Stimulated activated naive CD8-positive, alpha-beta T cell treated with anti-CD3 and anti-CD28 coated beads, Interleukin-15, amount 100 ng/mL, for 72 hours (primary cell): Measurements from ENCODE around the gene BTBD16.

Experiments used
- ATAC-seq: fragments of 150-1000 bp; cut with Tn5 transposase; 2 replicates; pipeline ENCODE4 v1.10.0; 2021; ENCODE audit warnings: mild to moderate bottlenecking, moderate library complexity
- DNase-seq, 2 donors: peaks; one replicate each; pipeline ENCODE4 v3.0.0; 2021 to 2022
- H3K27ac Mint-ChIP-seq, 2 donors: one replicate each; pipeline ENCODE4 v1.8.0; 2022; ENCODE audit warnings: mild to moderate bottlenecking in 2 of 2, mixed read lengths in 2 of 2, moderate library complexity in 2 of 2
- H3K27me3 Mint-ChIP-seq: one replicate; pipeline ENCODE4 v1.8.0; 2022; ENCODE audit warnings: mixed read lengths
- H3K4me1 Mint-ChIP-seq: one replicate; pipeline ENCODE4 v1.8.0; 2022; ENCODE audit warnings: mild to moderate bottlenecking, mixed read lengths
- H3K4me3 Mint-ChIP-seq, 2 donors: one replicate each; pipeline ENCODE4 v1.8.0; 2022; ENCODE audit warnings: mild to moderate bottlenecking in 2 of 2, mixed read lengths in 2 of 2, moderate library complexity in 1 of 2
- H3K9me3 Mint-ChIP-seq, 2 donors: one replicate each; pipeline ENCODE4 v1.8.0; 2022; ENCODE audit warnings: mixed read lengths in 2 of 2

The BTBD16 gene

DNA sequence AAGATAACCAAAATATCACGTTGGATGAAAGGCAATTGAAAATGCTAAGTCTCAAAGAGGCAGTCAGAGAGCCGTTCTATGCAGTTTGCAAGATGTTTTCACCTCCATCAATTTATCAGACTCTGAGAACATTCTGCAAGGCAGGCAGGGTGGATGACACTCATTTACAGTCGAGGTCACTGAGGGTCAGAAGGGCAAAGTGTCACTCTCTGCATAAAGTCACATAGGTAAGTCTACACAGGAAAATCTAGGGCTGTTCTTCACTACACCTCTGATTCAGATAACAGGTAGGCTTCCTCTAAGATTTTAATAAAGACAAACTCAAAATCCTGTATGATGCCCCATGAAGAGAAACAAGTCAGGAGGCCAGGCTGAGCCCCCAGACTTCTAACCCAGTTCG lies 102.0 kb downstream of the BTBD16 start:
- ATAC-seq (no peak), DNase-seq (no peak)
- Mint-ChIP-seq H3K27ac (no peak overlapping the region), H3K4me1 (peaks cover 37% of the 10 kb centered on the region), H3K27me3 (peaks cover 30% of the 10 kb centered on the region), H3K4me3 (peak overlapping the region; percentile 15 to 86), H3K9me3 (no peaks in the 10 kb centered on the region)

DNA sequence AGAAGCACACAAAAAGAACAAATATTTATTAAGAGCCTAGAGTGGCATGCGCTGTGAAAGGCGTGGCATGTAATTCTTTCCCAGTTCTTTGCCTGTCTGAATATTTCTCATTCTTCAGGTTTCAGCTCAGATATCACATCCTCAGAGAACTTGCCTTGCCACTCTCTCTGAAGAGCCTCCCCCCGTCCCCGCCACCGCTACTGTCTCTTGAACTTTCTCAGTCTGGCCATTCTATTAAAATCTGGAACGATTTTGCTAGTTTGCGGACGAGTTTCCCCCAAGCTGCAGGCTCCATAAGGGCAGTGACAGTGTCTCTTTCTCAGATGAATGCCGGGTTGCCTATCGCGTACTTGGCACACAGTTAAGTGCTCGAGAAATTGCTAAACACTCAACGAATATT lies 102.6 kb downstream of the BTBD16 start:
- H3K4me1 Mint-ChIP-seq, result peaks cover 40% of the 10 kb centered on the region

DNA sequence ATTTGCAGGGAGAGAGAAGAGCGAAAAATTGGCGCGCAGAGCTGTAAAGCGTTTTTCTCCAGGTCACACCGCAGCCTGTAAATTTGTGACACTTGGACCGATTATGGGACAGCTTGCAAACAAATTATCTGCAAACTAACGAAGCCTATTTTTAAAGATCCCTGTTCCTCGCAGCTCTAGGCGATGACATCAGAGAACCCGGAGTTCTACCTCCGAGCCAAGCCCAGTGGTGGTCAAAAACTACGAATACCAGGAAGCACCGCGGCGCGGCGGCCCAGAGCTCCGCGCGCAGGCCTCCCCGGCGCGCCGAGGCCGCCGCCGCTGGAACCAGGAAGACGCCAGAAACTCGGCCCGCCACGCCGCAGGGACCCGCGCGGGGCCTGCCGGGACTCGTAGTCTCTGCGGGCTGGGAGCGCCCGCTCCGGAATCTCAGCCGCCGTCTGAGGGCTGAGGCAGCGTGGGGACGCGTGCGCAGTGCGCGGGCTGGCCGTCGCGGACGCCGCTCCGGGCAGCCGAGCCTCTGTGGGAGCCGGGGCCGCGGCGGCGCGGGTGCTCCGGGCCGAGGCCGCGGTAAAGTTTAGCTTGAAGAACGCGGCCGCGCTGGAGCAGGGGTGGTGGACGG lies 103.3 kb downstream of the BTBD16 start, which contains the start of gene PLEKHA1:
PLEKHA1 (plus strand) TSS at position 472 of the 622 bp plus-strand sequence. CDS start 18,493 bp downstream, outside the sequence.
- DNase-seq, result peak; percentile 95
- peak within 1 kb of the TSS; percentile 96 to 98 for H3K4me3 Mint-ChIP-seq
- H3K9me3 Mint-ChIP-seq, result no peaks in the 10 kb centered on the region
- H3K4me1 Mint-ChIP-seq, result peaks cover 43% of the 10 kb centered on the region
- H3K27ac Mint-ChIP-seq, result peak within 1 kb of the TSS; percentile 97 to 100
- H3K27me3 Mint-ChIP-seq, result peaks cover 21% of the 10 kb centered on the region
- peak; percentile 86 for ATAC-seq

More for the DNA sequence above, 102.6 kb downstream of the BTBD16 start:
- Mint-ChIP-seq H3K9me3 (no peaks in the 10 kb centered on the region), H3K27me3 (peaks cover 26% of the 10 kb centered on the region), H3K4me3 (peak overlapping the region; percentile 80 to 86), H3K27ac (no peak overlapping the region)
- no peak for ATAC-seq
- DNase-seq, result no peak

DNA sequence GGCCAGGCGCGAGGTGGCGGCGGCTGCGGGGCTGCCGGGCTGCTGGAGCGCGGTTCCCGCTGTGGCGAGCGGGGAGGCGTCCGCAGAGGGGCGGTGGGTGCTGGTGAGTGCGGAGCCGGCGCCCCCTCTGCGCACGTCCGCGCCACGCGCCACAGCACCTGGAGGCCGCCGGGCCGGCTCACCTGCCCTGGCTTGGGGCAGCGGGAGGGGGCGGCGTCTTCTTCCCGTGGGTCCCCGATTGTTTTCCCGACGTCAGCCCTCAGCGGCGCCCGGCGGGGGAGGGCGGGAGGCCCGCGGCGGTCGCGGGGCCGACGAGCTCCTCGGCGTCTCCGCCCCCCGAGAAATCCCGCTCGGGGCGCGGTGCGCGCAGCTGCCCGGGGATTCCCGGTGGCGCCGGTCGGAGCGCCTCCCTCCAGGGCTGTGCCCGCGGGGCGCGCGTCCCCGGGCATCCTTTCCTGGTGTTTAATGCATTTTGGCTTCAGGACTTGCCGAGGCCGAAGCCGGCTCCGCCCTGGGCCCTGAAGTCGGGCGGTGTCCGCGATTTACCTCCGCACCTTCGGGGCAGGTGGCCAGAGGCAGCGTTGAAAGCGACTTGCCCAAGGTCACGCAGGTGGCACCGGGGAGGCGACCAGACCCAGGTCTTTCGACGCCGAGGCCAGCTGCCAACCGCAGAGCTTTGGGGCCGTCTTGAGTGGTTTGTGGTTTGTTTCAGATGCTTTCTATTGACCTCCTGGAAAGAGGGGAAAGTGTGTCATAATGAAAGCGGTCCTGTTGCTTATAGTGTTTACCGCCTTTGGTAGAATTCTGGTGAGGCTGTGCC lies 104.0 kb downstream of the BTBD16 start:
- peaks cover 21% of the 10 kb centered on the region for H3K27me3 Mint-ChIP-seq
- peaks cover 0 to 2% of the 10 kb centered on the region in 2 donors for H3K9me3 Mint-ChIP-seq
- H3K4me1 Mint-ChIP-seq, result peaks cover 49% of the 10 kb centered on the region
- H3K27ac Mint-ChIP-seq, result peak overlapping the region; percentile 97 to 100
- ATAC-seq, result peak; percentile 77
- H3K4me3 Mint-ChIP-seq, result peak overlapping the region; percentile 96 to 98
- DNase-seq, result peak; percentile 87 to 88

DNA sequence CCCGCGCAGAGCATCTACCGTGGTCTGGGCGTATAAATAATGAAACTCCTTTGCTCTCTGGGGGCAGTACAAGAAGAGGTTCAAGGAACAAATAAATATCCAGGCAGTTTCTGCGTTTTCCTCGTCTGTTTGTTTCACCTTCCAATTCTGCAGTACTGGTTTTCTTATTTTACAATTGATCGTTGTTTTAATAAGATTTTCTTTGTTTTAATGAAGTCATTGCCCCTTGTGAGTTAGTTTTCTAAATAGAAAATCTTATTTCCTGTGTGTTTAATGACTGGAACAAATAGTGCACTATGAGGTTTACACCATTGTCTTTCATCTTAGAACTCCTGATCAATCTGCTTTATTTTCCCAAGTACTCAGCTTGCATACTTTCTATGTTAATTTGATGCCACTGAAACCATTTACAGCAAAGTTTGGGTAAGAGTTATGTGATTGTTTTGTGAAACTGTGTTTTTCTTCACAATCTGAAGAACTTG lies 104.6 kb downstream of the BTBD16 start:
- Mint-ChIP-seq H3K27me3 (peaks cover 17% of the 10 kb centered on the region), H3K9me3 (peaks cover 0 to 9% of the 10 kb centered on the region in 2 donors), H3K27ac (peak overlapping the region; percentile 97 to 100), H3K4me1 (peaks cover 56% of the 10 kb centered on the region), H3K4me3 (peak overlapping the region; percentile 96 to 98)
- DNase-seq (no peak), ATAC-seq (peak; percentile 4)

DNA sequence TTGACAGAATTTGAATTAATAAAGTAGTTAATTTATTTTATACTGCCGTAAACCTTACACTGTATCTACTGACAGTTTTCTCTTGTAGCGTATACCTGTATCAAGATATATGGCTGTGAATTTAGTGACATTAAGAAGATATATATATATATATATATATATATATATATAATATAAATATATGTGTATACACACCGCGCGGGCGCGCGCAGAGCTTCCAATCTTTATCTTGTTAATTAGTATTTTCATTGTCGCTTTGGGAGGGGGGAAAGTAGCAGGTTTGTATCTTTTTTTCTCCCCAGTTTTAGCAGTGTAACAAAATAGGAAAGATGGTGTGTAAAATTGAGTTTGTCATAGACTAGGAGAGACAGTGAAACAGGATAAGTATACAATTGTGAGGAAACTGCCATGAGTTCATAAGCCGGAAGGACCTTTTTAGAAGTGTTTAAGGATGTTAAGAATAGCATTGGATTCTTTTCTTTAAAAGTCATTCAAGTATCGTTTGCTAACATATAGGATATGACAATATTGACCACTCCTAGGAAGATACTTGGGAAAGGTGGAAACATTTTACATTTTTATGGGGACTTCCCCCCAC lies 105.4 kb downstream of the BTBD16 start:
- Mint-ChIP-seq H3K9me3 (peaks cover 6 to 16% of the 10 kb centered on the region in 2 donors), H3K27me3 (peaks cover 10% of the 10 kb centered on the region), H3K4me1 (peaks cover 63% of the 10 kb centered on the region), H3K4me3 (peak overlapping the region; percentile 48 to 96), H3K27ac (peak overlapping the region in 1 of 2 donors; percentile 78)
- ATAC-seq (no peak), DNase-seq (no peak)

DNA sequence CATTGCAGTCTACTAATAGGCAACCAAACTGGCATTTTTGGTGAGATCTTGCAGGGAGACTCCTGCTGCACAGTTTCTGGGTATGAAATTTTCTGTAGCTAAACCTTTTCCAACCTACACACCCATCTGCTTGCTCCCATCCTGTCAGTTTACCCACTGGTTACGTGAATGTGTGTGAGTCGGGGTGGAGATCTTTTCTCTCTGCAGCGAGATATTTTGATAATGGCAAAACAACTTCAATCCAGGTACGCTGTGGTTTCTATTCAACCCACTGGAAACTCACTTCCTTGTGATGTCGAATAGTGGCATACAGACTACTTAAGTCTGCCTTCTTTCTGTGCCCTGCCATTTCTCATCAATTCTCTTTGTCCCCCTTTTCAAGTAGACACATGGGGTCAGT lies 107.9 kb downstream of the BTBD16 start:
- Mint-ChIP-seq H3K9me3 (peaks cover 11 to 16% of the 10 kb centered on the region in 2 donors), H3K27me3 (no peaks in the 10 kb centered on the region), H3K4me3 (peak overlapping the region in 1 of 2 donors; percentile 41), H3K27ac (no peak overlapping the region), H3K4me1 (peaks cover 69% of the 10 kb centered on the region)
- DNase-seq (no peak), ATAC-seq (no peak)

DNA sequence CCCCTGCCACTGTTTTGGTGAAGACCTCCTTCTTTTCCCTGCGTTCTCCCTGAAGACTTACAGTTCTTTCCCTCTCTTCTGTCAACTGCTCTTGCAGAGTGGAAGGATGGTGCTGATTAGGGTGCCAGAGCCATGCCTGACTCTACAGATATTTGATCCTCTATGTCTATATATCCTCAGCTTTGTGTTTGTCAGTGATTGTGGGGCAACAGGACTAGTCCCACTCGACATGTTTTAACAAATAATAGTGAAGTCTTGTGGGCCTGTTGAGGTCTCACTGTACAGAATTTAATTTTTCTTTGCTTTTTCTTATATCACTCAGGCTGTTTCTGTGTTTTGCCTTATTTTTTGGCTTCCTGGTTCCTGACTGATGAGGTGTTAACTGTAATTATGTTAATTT lies 108.4 kb downstream of the BTBD16 start:
- peaks cover 11 to 16% of the 10 kb centered on the region in 2 donors for H3K9me3 Mint-ChIP-seq
- no peak overlapping the region for H3K27ac Mint-ChIP-seq
- peaks cover 67% of the 10 kb centered on the region for H3K4me1 Mint-ChIP-seq
- H3K4me3 Mint-ChIP-seq, result peak overlapping the region; percentile 25 to 36
- DNase-seq (no peak), ATAC-seq (no peak)
- no peaks in the 10 kb centered on the region for H3K27me3 Mint-ChIP-seq

DNA sequence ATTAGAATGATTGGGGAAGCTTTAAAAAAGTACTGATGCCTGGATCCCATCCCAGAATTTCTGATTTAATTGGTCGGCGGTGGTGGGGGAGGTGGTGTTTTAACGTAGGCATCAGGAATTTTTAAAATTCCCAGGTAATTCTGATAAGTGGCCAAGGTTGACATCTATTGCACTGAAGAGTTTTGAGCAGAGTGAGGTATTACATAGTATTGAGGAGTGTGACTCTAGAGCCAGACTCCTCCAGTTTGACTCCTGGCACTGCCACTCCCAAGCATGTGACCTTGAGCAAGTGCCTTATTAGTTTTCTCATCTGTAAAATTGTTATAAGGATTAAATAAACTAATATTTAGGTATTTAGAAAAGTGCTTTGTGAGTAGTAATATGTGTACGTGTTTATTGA lies 109.6 kb downstream of the BTBD16 start:
- peaks cover 61% of the 10 kb centered on the region for H3K4me1 Mint-ChIP-seq
- ATAC-seq, result no peak

DNA sequence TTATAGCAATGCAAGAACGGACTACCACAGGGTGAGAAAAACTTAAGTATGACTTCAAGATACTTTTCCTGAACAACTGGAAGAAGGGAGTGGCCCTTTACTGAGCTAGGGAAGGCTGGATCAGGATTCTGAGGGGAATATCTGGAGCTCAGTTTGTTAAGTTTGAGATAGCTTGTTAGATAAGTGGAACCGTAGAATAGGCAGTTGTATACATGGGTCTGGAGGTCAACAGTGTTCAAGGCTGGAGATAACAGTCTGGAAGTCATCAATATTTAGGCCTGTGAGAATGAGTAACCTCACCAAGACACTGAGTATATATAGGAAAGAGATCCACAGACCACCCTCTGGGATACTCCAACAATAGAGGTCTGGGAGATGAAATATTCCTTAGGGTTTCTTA lies 110.6 kb downstream of the BTBD16 start:
- Mint-ChIP-seq H3K4me3 (no peak overlapping the region), H3K4me1 (peaks cover 59% of the 10 kb centered on the region), H3K9me3 (peaks cover 11 to 16% of the 10 kb centered on the region in 2 donors)

More for the DNA sequence above, 109.6 kb downstream of the BTBD16 start:
- Mint-ChIP-seq H3K27me3 (no peaks in the 10 kb centered on the region), H3K9me3 (peaks cover 11 to 16% of the 10 kb centered on the region in 2 donors), H3K4me3 (no peak overlapping the region), H3K27ac (no peak overlapping the region)
- no peak for DNase-seq

DNA sequence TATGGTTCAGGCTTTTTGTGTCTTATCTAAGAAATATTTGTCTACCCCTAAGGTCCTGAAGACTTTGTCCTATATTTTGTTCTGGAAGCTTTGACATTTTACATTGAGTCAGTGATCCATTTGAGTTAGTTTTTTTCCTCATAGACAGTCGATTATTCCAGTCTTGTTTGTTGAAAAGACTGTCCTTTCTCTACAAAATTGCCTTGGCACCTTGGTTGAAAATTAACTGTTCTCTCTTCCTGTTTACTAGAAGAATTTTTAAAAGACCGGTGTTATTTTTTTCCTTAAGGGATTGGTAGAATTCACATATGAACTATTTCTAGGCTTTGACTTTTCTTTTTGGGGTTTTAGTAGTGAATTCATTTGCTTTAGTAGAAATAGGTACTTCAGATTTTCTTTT lies 115.4 kb downstream of the BTBD16 start:
- Mint-ChIP-seq H3K27ac (no peak overlapping the region), H3K9me3 (peaks cover 0 to 4% of the 10 kb centered on the region in 2 donors), H3K4me3 (no peak overlapping the region), H3K4me1 (peaks cover 51% of the 10 kb centered on the region), H3K27me3 (no peaks in the 10 kb centered on the region)
- DNase-seq (no peak), ATAC-seq (no peak)

More for the DNA sequence above, 110.6 kb downstream of the BTBD16 start:
- no peak for DNase-seq
- Mint-ChIP-seq H3K27ac (no peak overlapping the region), H3K27me3 (no peaks in the 10 kb centered on the region)
- no peak for ATAC-seq

DNA sequence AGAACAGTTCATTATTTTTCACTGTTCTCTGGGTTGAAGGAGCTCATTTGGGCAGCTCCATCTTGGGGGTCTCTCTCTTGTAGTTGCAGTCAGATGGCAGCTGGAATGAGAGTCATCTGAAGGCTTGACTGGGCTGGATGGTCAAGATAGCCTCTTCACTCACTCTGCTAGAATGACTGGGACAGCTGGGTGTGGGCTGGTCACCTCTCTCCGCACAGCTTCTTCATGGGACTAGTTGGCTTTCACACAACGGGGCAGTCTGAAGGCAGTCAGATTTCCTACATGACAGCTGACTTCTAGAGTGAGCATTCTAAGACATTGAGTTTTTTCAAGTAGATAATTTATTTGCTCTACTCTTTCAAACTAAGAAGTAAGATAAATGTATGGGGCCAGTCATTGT lies 116.5 kb downstream of the BTBD16 start:
- peaks cover 0 to 4% of the 10 kb centered on the region in 2 donors for H3K9me3 Mint-ChIP-seq
- H3K4me1 Mint-ChIP-seq, result peaks cover 47% of the 10 kb centered on the region
- H3K27me3 Mint-ChIP-seq, result no peaks in the 10 kb centered on the region
- no peak for DNase-seq
- no peak overlapping the region for H3K4me3 Mint-ChIP-seq
- no peak overlapping the region for H3K27ac Mint-ChIP-seq
- ATAC-seq, result no peak
